Endothelial cell of umbilical vein (primary cell): ENCODE measurements around the gene ADAMTS12. TPM values are rescaled to one million over a fixed set of nuclear protein-coding genes. Genes with fewer than 3 reads are reported as not detected.

Source experiments
- BruUV-seq: library from RNA; stranded (reverse); fragments of 400-500 nt; replicated peaks from 2 replicates; lab custom pipeline; 2021; lab: Mats Ljungman, UMichigan
- CTCF ChIA-PET: fragments of 300-600, 350-600 bp; sonication (Branson Sonifier 250); formaldehyde crosslinking; loops from one replicate; lab custom pipeline; 2021; ENCODE audit warnings: antibody characterized with exemption, inconsistent platforms; lab: Charles Lee
- POLR2A ChIA-PET: fragments of 300-600, 350-600 bp; sonication (Branson Sonifier 250); formaldehyde crosslinking; loops from one replicate; lab custom pipeline; 2021; ENCODE audit warnings: antibody characterized with exemption, inconsistent platforms; lab: Charles Lee
- DNase-seq: peaks from one replicate; pipeline ENCODE4 v3.0.0-alpha.2; 2011; ENCODE audit warnings: low read depth, low spot score
- FAIRE-seq: peaks from 2 replicates; lab custom pipeline; 2011; peaks lifted over from hg19 to GRCh38; lab: Jason Lieb, UNC
- H2AFZ ChIP-seq: 2 replicates; pipeline ENCODE4 v1.6.0; 2012; ENCODE audit warnings: low read depth, low read length, control low read depth, inconsistent platforms
- H3K27ac ChIP-seq: 2 replicates; pipeline ENCODE4 v1.5.1; 2011; ENCODE audit warnings: low read depth, mild to moderate bottlenecking, control low read depth, low read length, moderate library complexity; ENCODE audit not compliant: insufficient read depth
- H3K27me3 ChIP-seq, 2 experiments: 2 replicates each; pipeline versions ENCODE4 v1.6.0 to v1.6.1; 2011; ENCODE audit warnings: low read length in 2 of 2, mixed read lengths in 1 of 2; ENCODE audit not compliant: control insufficient read depth in 2 of 2, insufficient read depth in 2 of 2
- H3K36me3 ChIP-seq, 2 experiments: 2 replicates in 1 of 2; 3 replicates in 1 of 2; pipeline ENCODE4 v1.5.1; 2011; ENCODE audit warnings: low read length in 2 of 2, mild to moderate bottlenecking in 1 of 2, moderate library complexity in 1 of 2; ENCODE audit not compliant: control insufficient read depth in 2 of 2, insufficient read depth in 2 of 2; ENCODE audit errors: extremely low read depth in 1 of 2
- H3K4me1 ChIP-seq: 3 replicates; pipeline ENCODE4 v1.5.1; 2011; ENCODE audit warnings: mild to moderate bottlenecking, low read length; ENCODE audit not compliant: control insufficient read depth, insufficient read depth; ENCODE audit errors: extremely low read depth
- H3K4me2 ChIP-seq: 2 replicates; pipeline ENCODE4 v1.6.1; 2011; ENCODE audit warnings: low read length, control low read depth, mixed read lengths; ENCODE audit not compliant: insufficient read depth
- H3K4me3 ChIP-seq, 3 experiments: fragments of 200-600 bp in 1 of 3; sonication (generic), shearing (Covaris generic) in 1 of 3; replicated peaks in 1 of 3; 2 replicates each; pipeline ENCODE4 v1.5.1; 2011 to 2016; ENCODE audit warnings: control low read depth in 3 of 3, low read length in 3 of 3, mild to moderate bottlenecking in 2 of 3, inconsistent platforms in 1 of 3, low read depth in 1 of 3, moderate library complexity in 1 of 3; ENCODE audit not compliant: insufficient read depth in 1 of 3
- H3K79me2 ChIP-seq: 2 replicates; pipeline ENCODE4 v1.6.0; 2012; ENCODE audit warnings: low read length, inconsistent platforms; ENCODE audit not compliant: control insufficient read depth, insufficient read depth
- H3K9ac ChIP-seq: replicated peaks from 2 replicates; pipeline ENCODE3; 2011; ENCODE audit warnings: low read length, control low read depth; ENCODE audit not compliant: insufficient read depth; ENCODE audit errors: extremely low read depth
- H3K9me1 ChIP-seq: replicated peaks from 3 replicates; pipeline ENCODE4 v1.6.0; 2011; ENCODE audit warnings: mild to moderate bottlenecking, low read length; ENCODE audit not compliant: control insufficient read depth, insufficient read depth; ENCODE audit errors: extremely low read depth
- H3K9me3 ChIP-seq: replicated peaks from 2 replicates; pipeline ENCODE4 v1.5.1; 2012; ENCODE audit warnings: low read length, inconsistent platforms; ENCODE audit not compliant: control insufficient read depth, insufficient read depth
- H4K20me1 ChIP-seq: replicated peaks from 2 replicates; pipeline ENCODE3; 2011; ENCODE audit warnings: mild to moderate bottlenecking, low read length; ENCODE audit not compliant: control insufficient read depth, insufficient read depth; ENCODE audit errors: extremely low read depth
- EZH2 ChIP-seq: IDR thresholded peaks from 2 replicates; pipeline ENCODE4 v1.6.1; 2012; ENCODE audit warnings: borderline replicate concordance, low read depth, mild to moderate bottlenecking, moderate library complexity, low read length, inconsistent platforms; ENCODE audit not compliant: severe bottlenecking
- FOS ChIP-seq: IDR thresholded peaks from 2 replicates; pipeline ENCODE4 v1.6.1; 2011; ENCODE audit warnings: mild to moderate bottlenecking, low read length, moderate library complexity, borderline replicate concordance; ENCODE audit not compliant: insufficient read depth
- GATA2 ChIP-seq: IDR thresholded peaks from 2 replicates; pipeline ENCODE4 v1.7.0; 2011; ENCODE audit warnings: low read depth, mild to moderate bottlenecking, moderate library complexity, mixed read lengths, low read length; ENCODE audit not compliant: insufficient read length, insufficient read depth
- JUN ChIP-seq: IDR thresholded peaks from 2 replicates; pipeline ENCODE4 v1.6.1; 2011; ENCODE audit warnings: borderline replicate concordance, low read depth; ENCODE audit not compliant: insufficient read length, insufficient read depth
- MYC ChIP-seq: IDR thresholded peaks from one replicate; pipeline ENCODE4 v1.6.1; 2011; ENCODE audit warnings: mild to moderate bottlenecking, low read depth, low read length
- POLR2A ChIP-seq: IDR thresholded peaks from 2 replicates; pipeline ENCODE4 v1.6.1; 2012; ENCODE audit warnings: low read depth, mild to moderate bottlenecking, control low read depth, low read length
- POLR2AphosphoS5 ChIP-seq: IDR thresholded peaks from 2 replicates; pipeline ENCODE4 v1.6.1; 2012; ENCODE audit warnings: low read depth, mild to moderate bottlenecking, control low read depth, low read length, moderate library complexity; ENCODE audit not compliant: insufficient read depth
- dilution Hi-C: fragments of 300-500 bp; cut with MboI; formaldehyde crosslinking; loops from one replicate; pipeline ENCODE4 v1.15.0; 2019; ENCODE audit warnings: low sequenced_read_pairs; ENCODE audit not compliant: extremely low pct_ligation_motif_present
- intact Hi-C: fragments of 100-400 bp; cut with micrococcal nuclease; formaldehyde crosslinking; loops from one replicate; pipeline ENCODE4 v1.10.0; 2022
- polyA plus RNA-seq, 4 experiments: library from polyadenylated mRNA; depleted of rRNA in 3 of 4; stranded (reverse) in 3 of 4; unstranded in 1 of 4; fragments of >200 nt; gene quantifications; 2 replicates each; pipeline versions ENCODE4 v1.2.1 to v1.2.3, GENCODE V29; 2011 to 2012; ENCODE audit warnings: missing spikeins in 1 of 4
- total RNA-seq: library from RNA; stranded (reverse); gene quantifications from 2 replicates; pipeline ENCODE4 v1.2.3, GENCODE V29; 2021
- TF ChIP-seq, protein P1 (sequence below): IDR thresholded peaks from 2 replicates; pipeline ENCODE4 v1.6.1; 2011; ENCODE audit not compliant: insufficient read depth, insufficient read length
- TF ChIP-seq, protein P2 (sequence below), 2 donors: IDR thresholded peaks; 1 replicate in 1 of 2; 2 replicates in 1 of 2; pipeline ENCODE4 v1.5.1; 2011; ENCODE audit warnings: low read length in 2 of 2, mild to moderate bottlenecking in 2 of 2, moderate library complexity in 2 of 2, control low read depth in 1 of 2, inconsistent platforms in 1 of 2, low read depth in 1 of 2; ENCODE audit not compliant: insufficient read depth in 1 of 2; ENCODE audit errors: extremely low read depth in 1 of 2

Gene ADAMTS12
- total and polyA plus RNA-seq, 2 donors (not counting 3 experiments of a cell fraction or from before 2014, with no cell fraction given), result 0.88 TPM; not detected in 1

DNA sequence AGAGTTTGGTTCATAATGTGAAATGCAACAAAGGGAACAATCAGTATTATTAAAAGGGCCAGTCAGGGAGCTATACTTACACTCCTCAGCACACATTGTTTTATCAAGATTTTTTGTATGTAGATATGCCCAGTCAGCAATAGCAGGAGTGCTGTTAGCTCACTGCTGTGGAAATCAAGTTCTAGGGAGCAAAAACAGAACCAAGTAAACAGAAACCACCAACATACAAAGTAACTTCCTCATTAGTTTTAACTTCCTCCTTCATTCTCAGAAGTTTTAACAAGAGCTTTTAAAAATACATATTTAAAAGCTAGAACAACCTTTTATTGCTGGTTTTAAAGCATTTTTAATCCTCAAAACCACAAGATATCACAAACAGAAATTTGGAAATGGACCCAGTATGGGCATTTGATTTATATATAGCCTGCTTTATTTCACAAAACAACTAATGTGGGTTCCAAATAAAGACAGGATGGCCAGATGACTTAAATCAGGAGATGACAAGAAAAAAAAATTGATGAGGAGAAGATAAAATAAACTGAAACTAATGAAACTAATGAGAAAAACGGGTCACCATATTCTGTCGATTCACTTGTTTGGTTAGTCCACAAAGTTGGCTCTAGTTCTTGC is 178.5 kb downstream of the ADAMTS12 start:
- Histone ChIP-seq H3K4me1 (no peaks in the 10 kb centered on the region), H3K4me3 (no peak overlapping the region), H3K27me3 (no peaks in the 10 kb centered on the region), H4K20me1 (no peaks in the 10 kb centered on the region), H3K9me1 (no peaks in the 10 kb centered on the region), H3K9me3 (no peaks in the 10 kb centered on the region), H3K79me2 (no peaks in the 10 kb centered on the region), H3K27ac (no peak overlapping the region), H3K9ac (no peak overlapping the region), H3K4me2 (no peak overlapping the region), H2AFZ (no peak overlapping the region), H3K36me3 (no peaks in the 10 kb centered on the region)
- BruUV-seq, result no TSS peak
- intact Hi-C loops, result no loop called here
- no peak for TF ChIP-seq JUN
- TF ChIP-seq MYC, result no peak
- TF ChIP-seq FOS, result no peak
- TF ChIP-seq, protein P1, sequence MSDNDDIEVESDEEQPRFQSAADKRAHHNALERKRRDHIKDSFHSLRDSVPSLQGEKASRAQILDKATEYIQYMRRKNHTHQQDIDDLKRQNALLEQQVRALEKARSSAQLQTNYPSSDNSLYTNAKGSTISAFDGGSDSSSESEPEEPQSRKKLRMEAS, result no peak
- no peak for TF ChIP-seq POLR2AphosphoS5
- TF ChIP-seq POLR2A, result no peak
- no peak for TF ChIP-seq EZH2
- TF ChIP-seq, protein P2, sequence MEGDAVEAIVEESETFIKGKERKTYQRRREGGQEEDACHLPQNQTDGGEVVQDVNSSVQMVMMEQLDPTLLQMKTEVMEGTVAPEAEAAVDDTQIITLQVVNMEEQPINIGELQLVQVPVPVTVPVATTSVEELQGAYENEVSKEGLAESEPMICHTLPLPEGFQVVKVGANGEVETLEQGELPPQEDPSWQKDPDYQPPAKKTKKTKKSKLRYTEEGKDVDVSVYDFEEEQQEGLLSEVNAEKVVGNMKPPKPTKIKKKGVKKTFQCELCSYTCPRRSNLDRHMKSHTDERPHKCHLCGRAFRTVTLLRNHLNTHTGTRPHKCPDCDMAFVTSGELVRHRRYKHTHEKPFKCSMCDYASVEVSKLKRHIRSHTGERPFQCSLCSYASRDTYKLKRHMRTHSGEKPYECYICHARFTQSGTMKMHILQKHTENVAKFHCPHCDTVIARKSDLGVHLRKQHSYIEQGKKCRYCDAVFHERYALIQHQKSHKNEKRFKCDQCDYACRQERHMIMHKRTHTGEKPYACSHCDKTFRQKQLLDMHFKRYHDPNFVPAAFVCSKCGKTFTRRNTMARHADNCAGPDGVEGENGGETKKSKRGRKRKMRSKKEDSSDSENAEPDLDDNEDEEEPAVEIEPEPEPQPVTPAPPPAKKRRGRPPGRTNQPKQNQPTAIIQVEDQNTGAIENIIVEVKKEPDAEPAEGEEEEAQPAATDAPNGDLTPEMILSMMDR (IDR thresholded peaks at IDR 0.05; ENCODE audit: extremely low read depth in 1 of 2, insufficient read depth in 1 of 2, low read depth in 1 of 2, low read length in 2 of 2), result no peak
- TF ChIP-seq GATA2, result no peak
- DNase-seq, result no peak
- dilution Hi-C loops, result no loop called here
- POLR2A ChIA-PET, result no interaction called here
- no peak for FAIRE-seq
- CTCF ChIA-PET, result interaction anchor here (1.2 kb wide), 1 partner anchor 22 kb away, joined by 3 read pairs; no protein-coding TSS in a partner anchor
